ENCODE results near the gene SLC35E1.
"Not testable (repeated sequence)": the region's sequence is repeated elsewhere in the genome, so short reads cannot be mapped to it uniquely, and the experiment has no call there.

The SLC35E1 gene

GRCh38 chr19:16509141-16510061 lies 62.8 kb downstream of the SLC35E1 start:
- peak overlapping the region in 5 of 21 experiments; percentile 15 to 57 (median 26) for H3K27ac ChIP-seq

GRCh38 chr19:16508546-16508945 lies 63.7 kb downstream of the SLC35E1 start:
- Histone ChIP-seq H3K4me3 (no peak overlapping the region), H3K27ac (no peak overlapping the region)

More at GRCh38 chr19:16509141-16510061, 62.8 kb downstream of the SLC35E1 start:
- H3K4me3 ChIP-seq: no peak overlapping the region

GRCh38 chr19:16506961-16507360 lies 65.3 kb downstream of the SLC35E1 start:
- Histone ChIP-seq H3K4me3 (no peak overlapping the region), H3K27ac (no peak overlapping the region)

- not testable (repeated sequence) for H3K27ac ChIP-seq
Measured at GRCh38 chr19:16506161-16506560, 66.1 kb downstream of the SLC35E1 start.

GRCh38 chr19:16504271-16504670 lies 67.9 kb downstream of the SLC35E1 start:
- Histone ChIP-seq H3K27ac (no peak overlapping the region), H3K4me3 (no peak overlapping the region)

More at GRCh38 chr19:16506161-16506560, 66.1 kb downstream of the SLC35E1 start:
- not testable (repeated sequence) for H3K4me3 ChIP-seq
